Measurements from ENCODE around the gene IQCE.
"Not testable (repeated sequence)": the region's sequence is repeated elsewhere in the genome, so short reads cannot be mapped to it uniquely, and the experiment has no call there.

Gene IQCE

GRCh38 chr7:2604608-2605174 is 45.9 kb downstream of the IQCE start:
- peak; percentile 73 for DNase-seq

- DNase-seq: no peak
Observed at GRCh38 chr7:2605608-2606538, 47.1 kb downstream of the IQCE start.

GRCh38 chr7:2606539-2606936 is 47.8 kb downstream of the IQCE start:
- DNase-seq: no peak

- no peak for DNase-seq
Observed at GRCh38 chr7:2607122-2607922, 48.5 kb downstream of the IQCE start.

GRCh38 chr7:2607923-2608904 is 49.4 kb downstream of the IQCE start:
- no peak for DNase-seq

- DNase-seq: no peak
Observed at GRCh38 chr7:2608921-2609411, 50.2 kb downstream of the IQCE start.

GRCh38 chr7:2609646-2610045 is 50.9 kb downstream of the IQCE start:
- not testable (repeated sequence) for DNase-seq

GRCh38 chr7:2610466-2610865 is 51.7 kb downstream of the IQCE start:
- DNase-seq: no peak

GRCh38 chr7:2610898-2611297 is 52.1 kb downstream of the IQCE start:
- no peak for DNase-seq

GRCh38 chr7:2611401-2611800 is 52.6 kb downstream of the IQCE start:
- DNase-seq: no peak

GRCh38 chr7:2611922-2612321 is 53.1 kb downstream of the IQCE start:
- DNase-seq: no peak

- no peak for DNase-seq
Observed at GRCh38 chr7:2612445-2613097, 53.8 kb downstream of the IQCE start.

- no peak for DNase-seq
Observed at GRCh38 chr7:2613098-2613930, 54.5 kb downstream of the IQCE start.

GRCh38 chr7:2613931-2614600 is 55.3 kb downstream of the IQCE start:
- DNase-seq: no peak

- no peak for DNase-seq
Observed at GRCh38 chr7:2614631-2615330, 56.0 kb downstream of the IQCE start.

GRCh38 chr7:2616387-2617324 is 57.9 kb downstream of the IQCE start:
- DNase-seq: no peak

- no peak for DNase-seq
Observed at GRCh38 chr7:2617325-2617905, 58.6 kb downstream of the IQCE start.

- no peak for DNase-seq
Observed at GRCh38 chr7:2619116-2619515, 60.3 kb downstream of the IQCE start.
